Eye (tissue), 1 donor: ENCODE results near the gene CSNK1D.
A peak's percentile ranks its signal among the peaks of the same experiment; 100 is the strongest.

Source experiments
- DNase-seq: peaks from one replicate; pipeline ENCODE4 v3.0.0-alpha.2; 2015

The CSNK1D gene

GRCh38 chr17:82309656-82310570 lies 36.4 kb upstream of the CSNK1D start:
- no peak for DNase-seq

GRCh38 chr17:82305727-82306300 lies 32.3 kb upstream of the CSNK1D start:
- no peak for DNase-seq

GRCh38 chr17:82304826-82305726 lies 31.6 kb upstream of the CSNK1D start:
- no peak for DNase-seq

- peak; percentile 62 for DNase-seq
Observed at GRCh38 chr17:82303944-82304808, 30.7 kb upstream of the CSNK1D start.

GRCh38 chr17:82302991-82303943 lies 29.8 kb upstream of the CSNK1D start:
- DNase-seq = no peak

GRCh38 chr17:82302568-82302963 lies 29.1 kb upstream of the CSNK1D start:
- DNase-seq = no peak

GRCh38 chr17:82301916-82302567 lies 28.5 kb upstream of the CSNK1D start:
- no peak for DNase-seq

GRCh38 chr17:82301300-82301915 lies 27.9 kb upstream of the CSNK1D start:
- DNase-seq = no peak

- DNase-seq = peak; percentile 78
Observed at GRCh38 chr17:82300707-82301270, 27.3 kb upstream of the CSNK1D start.

GRCh38 chr17:82300228-82300627 lies 26.7 kb upstream of the CSNK1D start:
- no peak for DNase-seq

- no peak for DNase-seq
Observed at GRCh38 chr17:82299452-82299851, 26.0 kb upstream of the CSNK1D start.

- DNase-seq = no peak
Observed at GRCh38 chr17:82298538-82299421, 25.3 kb upstream of the CSNK1D start.

- DNase-seq = peak; percentile 65
Observed at GRCh38 chr17:82297714-82298537, 24.4 kb upstream of the CSNK1D start.

- DNase-seq = no peak
Observed at GRCh38 chr17:82297280-82297713, 23.8 kb upstream of the CSNK1D start.

- no peak for DNase-seq
Observed at GRCh38 chr17:82296511-82297279, 23.2 kb upstream of the CSNK1D start.

GRCh38 chr17:82295472-82295814 lies 21.9 kb upstream of the CSNK1D start:
- no peak for DNase-seq
